K562 (cell line): ENCODE measurements around the gene HAGHL. TPM values are rescaled to one million over a fixed set of nuclear protein-coding genes. Genes with fewer than 3 reads are reported as not detected.
A peak's percentile ranks its signal among the peaks of the same experiment; 100 is the strongest.

Experiments used
- ATAC-seq: fragments of 200-7000 bp; cut with Tn5 transposase; 3 replicates; pipeline ENCODE4 v1.9.1; 2020; ENCODE audit warnings: moderate library complexity
- BruUV-seq: library from RNA; stranded (reverse); fragments of 400-500 nt; replicated peaks from 2 replicates; lab custom pipeline; 2021; lab: Mats Ljungman, UMichigan
- CTCF ChIA-PET: fragments of 300-600 bp; formaldehyde crosslinking; extraction: SDS; loops from one replicate; lab custom pipeline; 2021; ENCODE audit warnings: low intra/inter-chr PET ratio; lab: Yijun Ruan, JAX
- POLR2A ChIA-PET: fragments of 300-600, 350-650 bp; sonication (Branson Sonifier 250); formaldehyde crosslinking; extraction: SDS; loops from one replicate; lab custom pipeline; 2021; ENCODE audit warnings: antibody characterized with exemption, inconsistent platforms; lab: Yijun Ruan, JAX
- DNase-seq, 4 experiments: peaks; one replicate each; pipeline versions ENCODE4 v3.0.0 to v3.0.0-alpha.2; 2011 to 2018; ENCODE audit warnings: low spot score in 3 of 4, mixed read lengths in 3 of 4; ENCODE audit errors: extremely low read depth in 1 of 4
- FAIRE-seq: peaks from 2 replicates; lab custom pipeline; 2011; peaks lifted over from hg19 to GRCh38; lab: Jason Lieb, UNC
- H2AFZ ChIP-seq: 2 replicates; pipeline ENCODE4 v1.6.0; 2011; ENCODE audit warnings: low read depth, low read length, control low read depth, inconsistent platforms
- H3K27ac ChIP-seq: fragments of 200-600 bp; 3 replicates; pipeline ENCODE4 v1.8.0; 2011; ENCODE audit warnings: low read depth, mild to moderate bottlenecking, control low read depth, inconsistent platforms, low read length, moderate library complexity, mixed read lengths; ENCODE audit errors: extremely low read depth
- H3K27me3 ChIP-seq, 2 experiments: fragments of 300-600 bp in 1 of 2; 2 replicates in 1 of 2; 3 replicates in 1 of 2; pipeline versions ENCODE4 v1.6.0 to v1.8.0; 2011; ENCODE audit warnings: inconsistent platforms in 2 of 2, low read length in 2 of 2, mild to moderate bottlenecking in 1 of 2, mixed read lengths in 1 of 2, moderate library complexity in 1 of 2; ENCODE audit not compliant: control insufficient read depth in 2 of 2, insufficient read depth in 2 of 2
- H3K36me3 ChIP-seq: fragments of 300-600 bp; 3 replicates; pipeline ENCODE4 v1.8.0; 2011; ENCODE audit warnings: mild to moderate bottlenecking, low read length, inconsistent platforms; ENCODE audit not compliant: control insufficient read depth, insufficient read depth
- H3K4me1 ChIP-seq, 2 experiments: fragments of 200-600 bp in 1 of 2; replicated peaks in 1 of 2; 2 replicates in 1 of 2; 3 replicates in 1 of 2; pipeline versions ENCODE4 v1.5.1 to v1.8.0; 2011; ENCODE audit warnings: inconsistent platforms in 2 of 2, low read length in 2 of 2, mild to moderate bottlenecking in 1 of 2, mixed read lengths in 1 of 2, moderate library complexity in 1 of 2; ENCODE audit not compliant: control insufficient read depth in 2 of 2, insufficient read depth in 2 of 2
- H3K4me2 ChIP-seq: 2 replicates; pipeline ENCODE4 v1.6.1; 2011; ENCODE audit warnings: low read length, control low read depth, inconsistent platforms, mixed read lengths; ENCODE audit not compliant: insufficient read depth
- H3K4me3 ChIP-seq: fragments of 200-600 bp; sonication (generic), shearing (Covaris generic); 2 replicates; pipeline ENCODE4 v1.5.1; 2016; ENCODE audit warnings: control low read depth, inconsistent platforms
- H3K79me2 ChIP-seq: fragments of 200-600 bp; 3 replicates; pipeline ENCODE4 v1.8.0; 2011; ENCODE audit warnings: low read length, inconsistent platforms; ENCODE audit not compliant: control insufficient read depth, insufficient read depth
- H3K9ac ChIP-seq, 2 experiments: 2 replicates each; pipeline versions ENCODE4 v1.6.0 to v1.6.1; 2011; ENCODE audit warnings: low read depth in 2 of 2, low read length in 2 of 2, control low read depth in 1 of 2, inconsistent platforms in 1 of 2, mild to moderate bottlenecking in 1 of 2, mixed read lengths in 1 of 2; ENCODE audit not compliant: insufficient read depth in 1 of 2
- H3K9me1 ChIP-seq: one replicate; pipeline ENCODE4 v1.6.0; 2011; ENCODE audit warnings: inconsistent platforms, mild to moderate bottlenecking, low read length, moderate library complexity; ENCODE audit not compliant: control insufficient read depth, insufficient read depth
- H3K9me3 ChIP-seq: replicated peaks from 2 replicates; pipeline ENCODE4 v1.5.1; 2011; ENCODE audit warnings: low read depth, low read length, inconsistent platforms; ENCODE audit not compliant: control insufficient read depth, insufficient read depth
- H4K20me1 ChIP-seq: replicated peaks from 2 replicates; pipeline ENCODE4 v1.6.1; 2011; ENCODE audit warnings: low read length, inconsistent platforms, mixed read lengths; ENCODE audit not compliant: control insufficient read depth, insufficient read depth
- CBFA2T3 ChIP-seq: fragments of 450-650 bp; IDR thresholded peaks from 2 replicates; pipeline ENCODE4 v1.6.1; 2017
- DPF2 ChIP-seq: fragments of 450-650 bp; IDR thresholded peaks from 2 replicates; pipeline ENCODE4 v1.6.1; 2016
- E2F3 ChIP-seq: fragments of 250-450 bp; sonication (Bioruptor Pico); IDR thresholded peaks from 2 replicates; pipeline ENCODE4 v1.4.0; 2020; ENCODE audit warnings: mild to moderate bottlenecking
- MAZ ChIP-seq, 2 experiments: fragments of 450-650 bp in 1 of 2; sonication (generic) in 1 of 2; formaldehyde crosslinking; IDR thresholded peaks in 1 of 2; conservative IDR thresholded peaks in 1 of 2; 2 replicates each; pipeline versions ENCODE4 v1.4.0 to v1.5.0; 2020; ENCODE audit warnings: mild to moderate bottlenecking in 1 of 2, missing genetic modification reagents in 1 of 2
- PHF21A ChIP-seq: fragments of 450-650 bp; IDR thresholded peaks from 2 replicates; pipeline ENCODE4 v1.6.1; 2017; ENCODE audit warnings: low read depth, borderline replicate concordance
- PTRF ChIP-seq: fragments of 450-650 bp; IDR thresholded peaks from 2 replicates; pipeline ENCODE4 v1.6.1; 2016; ENCODE audit warnings: mild to moderate bottlenecking, missing genetic modification characterization, missing compliant biosample characterization
- RBM22 ChIP-seq: fragments of 200-400 bp; formaldehyde crosslinking; IDR thresholded peaks from 2 replicates; pipeline ENCODE4 v1.6.1; 2018; ENCODE audit warnings: low read length, low read depth; ENCODE audit not compliant: poor library complexity, severe bottlenecking
- XRCC5 ChIP-seq: fragments of 200-400 bp; formaldehyde crosslinking; IDR thresholded peaks from 2 replicates; pipeline ENCODE4 v1.6.1; 2017; ENCODE audit warnings: low read depth, mild to moderate bottlenecking, low read length
- ZNF316 ChIP-seq: fragments of 450-650 bp; IDR thresholded peaks from 2 replicates; pipeline ENCODE4 v1.6.1; 2016
- WGBS: fragments of 100-300 bp; shearing (Covaris generic); methylation state at CpG from one replicate; pipeline ENCODE4 v1.1.6; 2016; ENCODE audit warnings: low coverage, mixed read lengths; ENCODE audit not compliant: insufficient coverage; ENCODE audit errors: missing lambda C conversion rate; 5-methylcytosine and 5-hydroxymethylcytosine counted together
- in situ Hi-C: fragments of 300-500 bp; cut with MboI; formaldehyde crosslinking; loops from 4 replicates; pipeline ENCODE4 v1.15.0; 2018; ENCODE audit warnings: inconsistent platforms, mixed read lengths
- intact Hi-C: fragments of 100-400 bp; cut with micrococcal nuclease; formaldehyde crosslinking; loops from 2 replicates; pipeline ENCODE4 v1.14.2; 2022
- polyA plus RNA-seq, 8 experiments: library from polyadenylated mRNA; depleted of rRNA in 4 of 8; stranded (reverse) in 5 of 8; unstranded in 3 of 8; fragments of >200 nt; fragmentation: Nextera tagmentation in 2 of 8; fragmentation: Illumina TruSeq in 1 of 8; extraction: Ambion mirVana in 2 of 8; extraction: Trizol in 1 of 8; gene quantifications; 2 replicates each; pipeline versions ENCODE4 v1.2.1 to v1.2.3, GENCODE V29; 2011 to 2014; ENCODE audit warnings: inconsistent platforms in 1 of 8, missing spikeins in 1 of 8
- total RNA-seq, 7 experiments: library from RNA; depleted of rRNA in 6 of 7; stranded (reverse); fragments of >200 nt in 6 of 7; fragmentation: Illumina TruSeq in 2 of 7; extraction: Trizol in 2 of 7; gene quantifications; 2 replicates each; pipeline versions ENCODE4 v1.2.1 to v1.2.3, GENCODE V29; 2011 to 2021; ENCODE audit warnings: low replicate concordance in 1 of 7
- TF ChIP-seq, protein P1 (sequence below), 2 experiments: fragments of 450-650 bp in 1 of 2; IDR thresholded peaks; 2 replicates each; pipeline ENCODE4 v1.6.1; 2011 to 2017; ENCODE audit warnings: low read depth in 2 of 2, antibody characterized with exemption in 1 of 2, borderline replicate concordance in 1 of 2, low read length in 1 of 2, mild to moderate bottlenecking in 1 of 2, mixed read lengths in 1 of 2; ENCODE audit not compliant: control insufficient read depth in 1 of 2

Gene HAGHL
- total and polyA plus RNA-seq, 9 of the 15 experiments (the other 6 are each of a cell fraction or from before 2014, with no cell fraction given), result 0.31 to 83.4 (median 20.7) TPM

DNA sequence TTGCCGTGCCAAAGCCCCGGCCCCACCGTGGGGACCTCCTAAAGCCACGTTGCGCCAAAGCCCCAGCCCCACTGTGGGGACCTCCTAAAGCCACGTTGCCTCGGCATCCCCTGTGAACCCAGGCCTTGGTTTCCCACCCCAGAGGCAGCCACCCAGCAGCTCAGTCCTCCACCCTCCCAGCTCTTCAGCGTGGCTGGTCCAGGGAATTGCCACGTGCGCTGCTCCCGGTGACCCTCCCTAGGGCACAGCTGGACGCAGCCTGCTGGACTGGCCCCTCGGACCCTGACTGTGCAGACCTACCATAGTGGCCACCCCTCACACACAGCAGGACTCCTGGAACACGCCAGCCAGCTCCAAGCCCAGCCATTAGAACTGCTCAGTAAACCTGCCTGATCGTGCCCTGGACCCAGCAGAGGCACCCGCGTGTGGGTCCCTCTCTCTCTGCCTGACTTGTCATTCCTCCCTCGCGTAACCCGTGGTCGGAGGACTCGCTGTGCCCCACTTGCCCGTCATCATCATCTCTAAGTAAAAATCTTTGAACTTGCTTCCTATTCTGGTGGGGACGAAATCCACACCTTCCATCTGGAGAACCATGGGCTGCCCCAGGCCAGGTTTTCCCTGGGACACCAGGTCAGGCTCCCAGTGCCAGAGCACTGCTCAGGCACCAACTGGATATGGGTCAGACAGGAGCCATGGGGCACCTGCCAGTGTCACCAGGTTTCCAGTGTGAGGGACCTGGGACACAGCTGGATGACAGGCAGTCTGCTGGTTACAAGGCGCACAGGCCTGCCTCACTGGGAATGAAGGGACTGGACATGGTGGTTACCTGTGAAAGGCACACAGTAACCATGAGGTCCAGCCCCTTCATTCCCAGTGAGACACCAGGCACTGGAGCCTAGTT is 8.3 kb downstream of the HAGHL start:
- peak overlapping the region; percentile 32; the same call in 2 of the 3 replicates for H3K27ac ChIP-seq
- in situ Hi-C loops, result no loop called here
- no peak for FAIRE-seq
- no peak overlapping the region for H3K4me2 ChIP-seq
- H3K9me3 ChIP-seq, result no peaks in the 10 kb centered on the region
- peak overlapping the region in 1 of 2 experiments; percentile 89; a peak in 2 of 4 replicates for H3K9ac ChIP-seq
- BruUV-seq, result no TSS peak
- H3K4me1 ChIP-seq, result peaks cover 18 to 92% of the 10 kb centered on the region in 2 experiments
- POLR2A ChIA-PET, result interaction anchor here (0.7 to 3.5 kb wide), 7 partner anchors 11 to 108 kb away, joined by 3 to 25 read pairs (median 4); partner anchors contain the start of genes ANTKMT and CCDC78
- intact Hi-C loops, result no loop called here
- H3K27me3 ChIP-seq, result no peaks in the 10 kb centered on the region
- whole genome bisulfite sequencing, result 92% methylated on average over 20 of the region's 25 CpGs
- H3K36me3 ChIP-seq, result peaks cover 86% of the 10 kb centered on the region; the same call in 2 of the 3 replicates
- peaks cover 6% of the 10 kb centered on the region for H3K9me1 ChIP-seq
- TF ChIP-seq RBM22 (peak; percentile 15), PTRF (tag) (no peak)
- no peaks in the 10 kb centered on the region; the same call in 1 of the 2 replicates for H4K20me1 ChIP-seq
- H3K79me2 ChIP-seq, result peaks cover 11% of the 10 kb centered on the region
- H3K4me3 ChIP-seq, result no peak overlapping the region
- ATAC-seq, result no peak
- H2AFZ ChIP-seq, result no peak overlapping the region
- CTCF ChIA-PET, result no interaction called here
- no peak for DNase-seq

DNA sequence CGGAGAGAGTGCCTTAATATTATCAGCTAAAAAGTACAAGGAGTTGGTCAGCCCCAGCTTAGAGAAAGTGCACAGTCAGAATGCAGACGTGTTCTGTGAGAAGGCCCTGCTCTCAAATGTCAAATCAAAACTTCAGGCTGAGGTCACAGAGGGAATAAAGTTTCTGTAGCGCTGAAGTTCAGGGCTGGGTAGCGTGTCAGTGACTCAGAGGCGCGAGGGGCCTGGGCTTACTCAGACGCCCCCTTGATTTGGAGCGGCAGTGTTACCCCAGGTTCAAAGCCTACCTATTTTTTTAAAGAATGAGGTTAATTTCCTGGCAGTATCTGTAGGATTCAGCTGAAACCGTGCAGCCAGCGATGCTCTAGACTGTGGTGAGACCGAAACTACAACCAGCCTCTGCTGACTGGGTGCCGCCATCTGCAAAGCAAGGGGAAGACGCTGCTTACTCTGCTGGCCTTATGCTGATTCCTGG is 9.1 kb downstream of the HAGHL start:
- Histone ChIP-seq H3K4me2 (no peak overlapping the region), H3K4me1 (peaks cover 18 to 91% of the 10 kb centered on the region in 2 experiments), H2AFZ (no peak overlapping the region), H3K27me3 (no peaks in the 10 kb centered on the region), H3K9me3 (no peaks in the 10 kb centered on the region), H3K27ac (peak overlapping the region; percentile 32; the same call in 2 of the 3 replicates), H3K9me1 (peaks cover 6% of the 10 kb centered on the region), H3K9ac (peak overlapping the region in 1 of 2 experiments; percentile 89; a peak in 2 of 4 replicates), H4K20me1 (no peaks in the 10 kb centered on the region; the same call in 1 of the 2 replicates), H3K4me3 (no peak overlapping the region), H3K36me3 (peaks cover 78% of the 10 kb centered on the region; the same call in 2 of the 3 replicates), H3K79me2 (peaks cover 15% of the 10 kb centered on the region)
- DNase-seq (no peak), FAIRE-seq (peak; percentile 72), ATAC-seq (no peak)
- CTCF ChIA-PET, result no interaction called here
- intact Hi-C loops (no loop called here), in situ Hi-C loops (no loop called here)
- POLR2A ChIA-PET, result interaction anchor here (0.6 to 3.5 kb wide), 8 partner anchors 9 to 150 kb away, joined by 3 to 25 read pairs (median 4); partner anchors contain the start of genes ANTKMT, CCDC78 and HAGHL
- BruUV-seq, result no TSS peak
- 62% methylated on average over 13 of the region's 13 CpGs for WGBS
- TF ChIP-seq CBFA2T3 (0 out of 2 replicates have a peak, but pooled peaks have one; percentile 8), DPF2 (0 out of 2 replicates have a peak, but pooled peaks have one; percentile 22), XRCC5 (no peak), ZNF316 (peak; percentile 55), E2F3 (CRISPR knock-in tag) (no peak), MAZ (CRISPR knock-in tag; conservative IDR thresholded peaks at IDR 0.05 in 1 of 2, IDR thresholded peaks at IDR 0.05 in 1 of 2) (no peak), PHF21A (peak; percentile 57; the same call in 1 of the 2 replicates)
- TF ChIP-seq, protein P1, sequence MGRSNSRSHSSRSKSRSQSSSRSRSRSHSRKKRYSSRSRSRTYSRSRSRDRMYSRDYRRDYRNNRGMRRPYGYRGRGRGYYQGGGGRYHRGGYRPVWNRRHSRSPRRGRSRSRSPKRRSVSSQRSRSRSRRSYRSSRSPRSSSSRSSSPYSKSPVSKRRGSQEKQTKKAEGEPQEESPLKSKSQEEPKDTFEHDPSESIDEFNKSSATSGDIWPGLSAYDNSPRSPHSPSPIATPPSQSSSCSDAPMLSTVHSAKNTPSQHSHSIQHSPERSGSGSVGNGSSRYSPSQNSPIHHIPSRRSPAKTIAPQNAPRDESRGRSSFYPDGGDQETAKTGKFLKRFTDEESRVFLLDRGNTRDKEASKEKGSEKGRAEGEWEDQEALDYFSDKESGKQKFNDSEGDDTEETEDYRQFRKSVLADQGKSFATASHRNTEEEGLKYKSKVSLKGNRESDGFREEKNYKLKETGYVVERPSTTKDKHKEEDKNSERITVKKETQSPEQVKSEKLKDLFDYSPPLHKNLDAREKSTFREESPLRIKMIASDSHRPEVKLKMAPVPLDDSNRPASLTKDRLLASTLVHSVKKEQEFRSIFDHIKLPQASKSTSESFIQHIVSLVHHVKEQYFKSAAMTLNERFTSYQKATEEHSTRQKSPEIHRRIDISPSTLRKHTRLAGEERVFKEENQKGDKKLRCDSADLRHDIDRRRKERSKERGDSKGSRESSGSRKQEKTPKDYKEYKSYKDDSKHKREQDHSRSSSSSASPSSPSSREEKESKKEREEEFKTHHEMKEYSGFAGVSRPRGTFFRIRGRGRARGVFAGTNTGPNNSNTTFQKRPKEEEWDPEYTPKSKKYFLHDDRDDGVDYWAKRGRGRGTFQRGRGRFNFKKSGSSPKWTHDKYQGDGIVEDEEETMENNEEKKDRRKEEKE (IDR thresholded peaks at IDR 0.05; ENCODE audit: borderline replicate concordance in 1 of 2, control insufficient read depth in 1 of 2, low read depth in 2 of 2, low read length in 1 of 2), result no peak
